GM19395 (cell line): Measurements from ENCODE around the gene LDHD.
"Not testable (repeated sequence)": the region's sequence is repeated elsewhere in the genome, so short reads cannot be mapped to it uniquely, and the experiment has no call there.

Experiments used
- ATAC-seq: cut with Tn5 transposase; IDR thresholded peaks from one replicate; pipeline ENCODE4 v1.9.1; 2021; ENCODE audit warnings: mild to moderate bottlenecking, moderate library complexity; ENCODE audit not compliant: unreplicated experiment

LDHD gene

GRCh38 chr16:75116081-75116910 is at the start of gene LDHD:
Gene LDHD (minus strand): TSS chr16:75116780. CDS start chr16:75116720, 60 bp downstream.
- ATAC-seq, result no peak

GRCh38 chr16:75160386-75160785 is 43.8 kb upstream of the LDHD start:
- no peak for ATAC-seq

GRCh38 chr16:75152635-75153034 is 36.1 kb upstream of the LDHD start:
- no peak for ATAC-seq

GRCh38 chr16:75151798-75152197 is 35.2 kb upstream of the LDHD start:
- ATAC-seq, result no peak

- peak; percentile 83 for ATAC-seq
Measured at GRCh38 chr16:75148311-75149195, 32.0 kb upstream of the LDHD start, which contains the start of gene ZFP1. Gene ZFP1 (plus strand): TSS chr16:75148524. CDS start chr16:75152952, 4,428 bp downstream.

- ATAC-seq, result no peak
Measured at GRCh38 chr16:75147968-75148310, 31.4 kb upstream of the LDHD start.

GRCh38 chr16:75143941-75144340 is 27.4 kb upstream of the LDHD start:
- no peak for ATAC-seq

GRCh38 chr16:75139498-75139897 is 22.9 kb upstream of the LDHD start:
- ATAC-seq, result no peak

GRCh38 chr16:75138636-75139035 is 22.1 kb upstream of the LDHD start:
- ATAC-seq, result no peak

- no peak for ATAC-seq
Measured at GRCh38 chr16:75138233-75138632, 21.7 kb upstream of the LDHD start.

GRCh38 chr16:75131081-75131480 is 14.5 kb upstream of the LDHD start:
- no peak for ATAC-seq

GRCh38 chr16:75130150-75130771 is 13.7 kb upstream of the LDHD start:
- ATAC-seq, result no peak

GRCh38 chr16:75129421-75130149 is 13.0 kb upstream of the LDHD start:
- not testable (repeated sequence) for ATAC-seq

- ATAC-seq, result no peak
Measured at GRCh38 chr16:75127713-75128415, 11.3 kb upstream of the LDHD start.

GRCh38 chr16:75122609-75123008 is 6.0 kb upstream of the LDHD start:
- no peak for ATAC-seq

GRCh38 chr16:75121949-75122568 is 5.5 kb upstream of the LDHD start:
- ATAC-seq, result no peak

GRCh38 chr16:75120253-75120652 is 3.7 kb upstream of the LDHD start:
- no peak for ATAC-seq

GRCh38 chr16:75118943-75119539 is 2.5 kb upstream of the LDHD start:
- no peak for ATAC-seq

- ATAC-seq, result no peak
Measured at GRCh38 chr16:75116911-75117245, 298 bp upstream of the LDHD start.
